Measurements from ENCODE around the gene GGNBP2.

DNA sequence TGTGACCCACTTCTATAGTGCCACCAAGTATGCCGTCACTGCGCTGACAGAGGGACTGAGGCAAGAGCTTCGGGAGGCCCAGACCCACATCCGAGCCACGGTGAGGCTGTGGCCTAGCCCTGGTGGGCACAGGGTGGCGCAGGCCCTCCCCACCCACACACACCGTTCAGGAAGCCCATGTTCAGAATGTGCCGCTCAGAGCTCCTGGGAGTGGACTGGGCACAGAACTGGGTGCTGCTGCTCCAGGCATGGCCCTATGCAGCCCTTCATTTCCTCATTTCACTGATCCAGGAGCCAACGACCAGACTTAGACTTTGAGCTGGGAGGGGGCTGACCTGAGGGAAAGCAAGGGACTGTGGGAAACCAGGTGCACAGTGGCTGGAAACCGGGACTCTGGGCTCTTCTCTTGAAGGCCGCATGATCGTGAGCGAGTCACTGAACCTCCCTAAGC is 54.3 kb downstream of the GGNBP2 start:
- TF ChIP-seq YY1 (IDR thresholded peaks at IDR 0.05; ENCODE audit: low read depth, low read length) (no peak), POLR2AphosphoS5 (IDR thresholded peaks at IDR 0.05; ENCODE audit: low read depth, low read length) (no peak), EZH2 (IDR thresholded peaks at IDR 0.05; ENCODE audit: low read depth, low read length, severe bottlenecking) (no peak), SIRT6 (IDR thresholded peaks at IDR 0.05; ENCODE audit: low read length) (no peak), PHF8 (conservative IDR thresholded peaks at IDR 0.05; ENCODE audit: low read depth, low read length) (no peak)
- TF ChIP-seq, protein P1, sequence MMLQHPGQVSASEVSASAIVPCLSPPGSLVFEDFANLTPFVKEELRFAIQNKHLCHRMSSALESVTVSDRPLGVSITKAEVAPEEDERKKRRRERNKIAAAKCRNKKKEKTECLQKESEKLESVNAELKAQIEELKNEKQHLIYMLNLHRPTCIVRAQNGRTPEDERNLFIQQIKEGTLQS (IDR thresholded peaks at IDR 0.05; ENCODE audit: insufficient read depth, low read depth, low read length) = no peak
- TF ChIP-seq, protein P2, sequence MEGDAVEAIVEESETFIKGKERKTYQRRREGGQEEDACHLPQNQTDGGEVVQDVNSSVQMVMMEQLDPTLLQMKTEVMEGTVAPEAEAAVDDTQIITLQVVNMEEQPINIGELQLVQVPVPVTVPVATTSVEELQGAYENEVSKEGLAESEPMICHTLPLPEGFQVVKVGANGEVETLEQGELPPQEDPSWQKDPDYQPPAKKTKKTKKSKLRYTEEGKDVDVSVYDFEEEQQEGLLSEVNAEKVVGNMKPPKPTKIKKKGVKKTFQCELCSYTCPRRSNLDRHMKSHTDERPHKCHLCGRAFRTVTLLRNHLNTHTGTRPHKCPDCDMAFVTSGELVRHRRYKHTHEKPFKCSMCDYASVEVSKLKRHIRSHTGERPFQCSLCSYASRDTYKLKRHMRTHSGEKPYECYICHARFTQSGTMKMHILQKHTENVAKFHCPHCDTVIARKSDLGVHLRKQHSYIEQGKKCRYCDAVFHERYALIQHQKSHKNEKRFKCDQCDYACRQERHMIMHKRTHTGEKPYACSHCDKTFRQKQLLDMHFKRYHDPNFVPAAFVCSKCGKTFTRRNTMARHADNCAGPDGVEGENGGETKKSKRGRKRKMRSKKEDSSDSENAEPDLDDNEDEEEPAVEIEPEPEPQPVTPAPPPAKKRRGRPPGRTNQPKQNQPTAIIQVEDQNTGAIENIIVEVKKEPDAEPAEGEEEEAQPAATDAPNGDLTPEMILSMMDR (IDR thresholded peaks at IDR 0.05; ENCODE audit: control extremely low read depth in 1 of 3, insufficient read depth in 1 of 3, low read depth in 1 of 3, low read length in 3 of 3) = no peak
